ENCODE measurements around the gene TYW1B. TPM values are rescaled to one million over a fixed set of nuclear protein-coding genes. Genes with fewer than 3 reads are reported as not detected.
"Not testable (repeated sequence)": the region's sequence is repeated elsewhere in the genome, so short reads cannot be mapped to it uniquely, and the experiment has no call there.

The TYW1B gene
- total RNA-seq, 1 experiment from 2014 or later = 1.2 TPM

GRCh38 chr7:72754312-72754711 lies 73.7 kb downstream of the TYW1B start:
- no peak for DNase-seq (ENCODE audit: low spot score)

- DNase-seq (ENCODE audit: low spot score) = no peak
These were observed 74.2 kb downstream of the TYW1B start for GRCh38 chr7:72753781-72754180.

- DNase-seq (ENCODE audit: low spot score) = not testable (repeated sequence)
These were observed 74.8 kb downstream of the TYW1B start for GRCh38 chr7:72753229-72753628.

GRCh38 chr7:72751978-72752377 lies 76.0 kb downstream of the TYW1B start:
- DNase-seq (ENCODE audit: low spot score) = no peak

- no peak for DNase-seq (ENCODE audit: low spot score)
These were observed 76.6 kb downstream of the TYW1B start for GRCh38 chr7:72751378-72751777.

GRCh38 chr7:72748649-72749048 lies 79.4 kb downstream of the TYW1B start:
- DNase-seq (ENCODE audit: low spot score) = not testable (repeated sequence)

GRCh38 chr7:72744244-72744926 lies 83.6 kb downstream of the TYW1B start:
- DNase-seq (ENCODE audit: low spot score) = not testable (repeated sequence)

GRCh38 chr7:72743801-72744200 lies 84.2 kb downstream of the TYW1B start:
- not testable (repeated sequence) for DNase-seq (ENCODE audit: low spot score)

- not testable (repeated sequence) for DNase-seq (ENCODE audit: low spot score)
These were observed 88.3 kb downstream of the TYW1B start for GRCh38 chr7:72739716-72740115.

- DNase-seq (ENCODE audit: low spot score) = not testable (repeated sequence)
These were observed 92.1 kb downstream of the TYW1B start for GRCh38 chr7:72735855-72736254.

- DNase-seq (ENCODE audit: low spot score) = not testable (repeated sequence)
These were observed 97.2 kb downstream of the TYW1B start for GRCh38 chr7:72730815-72731214.

GRCh38 chr7:72730384-72730783 lies 97.6 kb downstream of the TYW1B start:
- not testable (repeated sequence) for DNase-seq (ENCODE audit: low spot score)

- DNase-seq (ENCODE audit: low spot score) = not testable (repeated sequence)
These were observed 98.9 kb downstream of the TYW1B start for GRCh38 chr7:72729130-72729529.

GRCh38 chr7:72722694-72723093 lies 105.3 kb downstream of the TYW1B start:
- not testable (repeated sequence) for DNase-seq (ENCODE audit: low spot score)

- not testable (repeated sequence) for DNase-seq (ENCODE audit: low spot score)
These were observed 107.1 kb downstream of the TYW1B start for GRCh38 chr7:72720890-72721289.

GRCh38 chr7:72717252-72717774 lies 110.7 kb downstream of the TYW1B start:
- DNase-seq (ENCODE audit: low spot score) = not testable (repeated sequence)

- DNase-seq (ENCODE audit: low spot score) = not testable (repeated sequence)
These were observed 116.1 kb downstream of the TYW1B start for GRCh38 chr7:72711927-72712326.

- no peak for DNase-seq (ENCODE audit: low spot score)
These were observed 117.0 kb downstream of the TYW1B start for GRCh38 chr7:72710983-72711382.

- no peak for DNase-seq (ENCODE audit: low spot score)
These were observed 118.1 kb downstream of the TYW1B start for GRCh38 chr7:72709909-72710308.

- not testable (repeated sequence) for DNase-seq (ENCODE audit: low spot score)
These were observed 119.5 kb downstream of the TYW1B start for GRCh38 chr7:72708371-72709050.

- DNase-seq (ENCODE audit: low spot score) = no peak
These were observed 121.5 kb downstream of the TYW1B start for GRCh38 chr7:72706521-72706920.

- not testable (repeated sequence) for DNase-seq (ENCODE audit: low spot score)
These were observed 122.3 kb downstream of the TYW1B start for GRCh38 chr7:72705693-72706092.

- DNase-seq (ENCODE audit: low spot score) = no peak
These were observed 123.1 kb downstream of the TYW1B start for GRCh38 chr7:72704894-72705293.

Data from A172 (cell line).